NCI-H2171 treated with DMSO at 0.1 percent for 48 hours (cell line): ENCODE data around the gene CIC.
"Not testable (repeated sequence)": the region's sequence is repeated elsewhere in the genome, so short reads cannot be mapped to it uniquely, and the experiment has no call there.

ENCODE experiments used
- DNase-seq: peaks from one replicate; lab custom pipeline; 2025; lab: John Stamatoyannopoulos, UW

The CIC gene

DNA sequence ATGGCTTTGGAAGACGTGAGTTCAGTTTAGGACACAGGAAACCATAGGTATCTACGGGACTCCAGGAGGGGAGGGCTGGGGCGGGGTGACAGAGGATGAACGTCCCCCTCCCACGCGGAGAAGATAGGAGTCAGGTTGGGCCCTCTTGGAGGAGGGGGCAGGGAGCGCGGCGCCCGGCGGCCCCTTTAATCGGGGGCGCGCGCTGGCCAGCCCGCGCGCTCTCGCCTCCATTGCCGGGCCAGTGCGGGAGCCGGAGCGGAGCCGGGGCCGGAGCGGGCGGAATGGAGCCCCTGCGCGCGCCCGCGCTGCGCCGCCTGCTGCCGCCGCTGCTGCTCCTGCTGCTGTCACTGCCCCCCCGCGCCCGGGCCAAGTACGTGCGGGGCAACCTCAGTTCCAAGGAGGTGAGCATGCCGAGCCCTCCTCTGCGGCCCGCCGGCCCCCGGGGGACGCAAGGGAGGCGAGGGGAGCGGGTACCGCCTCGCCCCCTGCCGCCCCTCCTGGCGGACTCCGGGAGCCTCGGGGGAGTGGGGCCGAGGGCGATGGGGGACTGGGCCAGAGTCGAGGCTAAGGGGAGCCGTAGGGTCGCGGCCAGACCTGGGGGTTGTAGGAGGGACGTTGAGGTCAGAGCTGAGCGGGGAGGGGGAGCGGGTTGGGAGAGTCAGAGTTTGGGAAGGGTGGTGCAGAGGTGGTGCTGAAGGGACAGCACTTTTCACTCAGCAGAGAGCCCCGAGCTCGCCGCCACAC lies 44.2 kb downstream of the CIC start, which contains the start of gene TMEM145:
TSS of gene TMEM145 (plus strand) at position 214 of the 744 bp plus-strand sequence. CDS start at position 282, 68 bp downstream.
- peak; percentile 62 for DNase-seq

DNA sequence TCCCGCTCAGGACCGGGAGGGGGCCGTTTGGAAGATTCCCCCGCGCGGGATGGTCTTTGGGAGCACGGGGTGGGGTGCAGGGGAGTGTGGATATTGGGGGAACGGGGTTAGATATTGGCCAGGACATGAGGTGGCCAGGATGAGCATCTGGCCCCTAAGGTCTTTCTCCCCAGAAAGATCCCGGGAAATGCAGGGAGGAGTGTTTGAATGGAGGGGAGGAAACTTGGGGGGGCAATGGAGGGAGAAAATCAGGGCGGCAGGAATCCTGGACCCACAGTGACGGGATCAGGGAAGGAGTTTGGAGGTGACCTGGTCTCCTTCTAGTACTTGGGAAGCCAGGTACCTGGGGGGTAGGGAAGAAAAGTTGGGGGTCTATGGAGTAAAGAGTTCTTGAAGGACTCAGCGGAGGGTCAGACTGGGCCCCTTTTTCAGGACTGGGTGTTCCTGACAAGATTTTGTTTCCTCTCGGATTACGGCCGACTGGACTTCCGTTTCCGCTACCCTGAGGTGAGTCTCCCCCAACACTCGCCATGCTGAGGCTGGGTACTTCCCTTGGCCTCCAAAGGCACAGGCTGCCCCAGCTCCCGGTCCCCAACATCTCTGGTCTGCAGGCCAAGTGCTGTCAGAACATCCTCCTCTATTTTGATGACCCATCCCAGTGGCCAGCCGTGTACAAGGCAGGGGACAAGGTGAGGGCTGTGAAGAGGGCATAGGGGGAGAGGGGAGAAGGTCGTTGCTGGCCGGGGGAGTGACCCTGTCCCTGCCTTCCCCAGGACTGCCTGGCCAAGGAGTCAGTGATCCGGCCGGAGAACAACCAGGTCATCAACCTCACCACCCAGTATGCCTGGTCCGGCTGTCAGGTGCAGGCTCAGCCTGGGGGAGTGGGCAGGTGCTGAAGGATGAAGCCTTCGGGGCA lies 45.0 kb downstream of the CIC start:
- no peak for DNase-seq

DNA sequence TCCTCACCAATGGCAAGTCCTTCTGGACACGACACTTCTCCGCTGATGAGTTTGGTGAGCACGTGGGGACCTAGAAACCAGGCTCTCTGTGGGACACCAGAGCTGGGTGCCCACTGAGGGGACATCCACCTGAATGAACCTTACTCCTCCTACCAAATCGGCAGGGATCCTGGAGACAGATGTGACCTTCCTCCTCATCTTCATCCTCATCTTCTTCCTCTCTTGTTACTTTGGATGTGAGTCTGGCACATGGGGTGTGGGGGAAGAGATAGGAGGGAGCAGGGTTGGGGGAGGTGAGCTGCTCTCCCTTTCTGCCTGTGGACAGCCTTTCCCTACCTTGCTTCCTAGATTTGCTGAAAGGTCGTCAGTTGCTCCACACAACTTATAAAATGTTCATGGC lies 46.0 kb downstream of the CIC start:
- no peak for DNase-seq

DNA sequence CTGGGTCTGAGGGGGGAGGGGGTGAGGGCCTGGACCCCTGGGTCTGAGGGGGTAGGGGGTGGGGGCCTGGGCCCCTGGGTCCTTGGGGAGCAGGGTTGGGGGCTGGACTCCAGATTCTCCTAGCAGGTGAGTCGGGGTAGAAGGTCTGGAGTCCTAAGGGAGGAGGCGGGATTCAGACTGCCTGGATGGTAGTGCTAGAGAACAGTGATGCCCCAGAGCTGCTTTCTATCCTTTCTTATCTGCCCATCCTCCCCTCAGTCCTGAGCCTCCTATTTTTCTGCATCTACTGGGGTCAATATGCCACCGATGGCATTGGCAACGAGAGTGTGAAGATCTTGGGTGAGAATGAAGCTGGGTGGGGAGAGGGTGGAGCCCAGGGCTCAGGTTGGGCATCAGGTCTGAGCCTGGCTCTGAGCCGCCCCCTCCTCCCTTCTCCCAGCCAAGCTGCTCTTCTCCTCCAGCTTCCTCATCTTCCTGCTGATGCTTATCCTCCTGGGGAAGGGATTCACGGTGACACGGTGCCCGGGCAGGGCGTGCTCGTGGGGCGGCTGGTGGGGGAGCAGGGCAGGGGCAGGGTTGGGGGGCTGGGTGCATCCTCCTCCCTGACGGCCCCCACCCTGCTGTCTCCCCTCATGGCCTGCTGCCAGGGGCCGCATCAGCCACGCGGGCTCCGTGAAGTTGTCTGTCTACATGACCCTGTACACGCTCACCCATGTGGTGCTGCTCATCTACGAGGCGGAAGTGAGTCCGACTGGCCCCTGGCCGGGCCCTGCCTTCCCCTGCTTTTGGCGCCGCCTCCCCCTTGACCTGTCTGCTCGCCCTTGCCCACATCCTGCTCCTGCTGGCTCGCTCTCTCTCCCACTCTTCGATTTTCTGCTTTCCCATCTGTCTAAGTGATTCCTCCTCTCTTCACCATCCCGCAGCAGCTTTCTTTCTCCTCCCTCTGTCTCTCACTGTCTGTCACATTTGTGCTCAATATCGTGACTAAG lies 47.5 kb downstream of the CIC start:
- peak; percentile 29 for DNase-seq

DNA sequence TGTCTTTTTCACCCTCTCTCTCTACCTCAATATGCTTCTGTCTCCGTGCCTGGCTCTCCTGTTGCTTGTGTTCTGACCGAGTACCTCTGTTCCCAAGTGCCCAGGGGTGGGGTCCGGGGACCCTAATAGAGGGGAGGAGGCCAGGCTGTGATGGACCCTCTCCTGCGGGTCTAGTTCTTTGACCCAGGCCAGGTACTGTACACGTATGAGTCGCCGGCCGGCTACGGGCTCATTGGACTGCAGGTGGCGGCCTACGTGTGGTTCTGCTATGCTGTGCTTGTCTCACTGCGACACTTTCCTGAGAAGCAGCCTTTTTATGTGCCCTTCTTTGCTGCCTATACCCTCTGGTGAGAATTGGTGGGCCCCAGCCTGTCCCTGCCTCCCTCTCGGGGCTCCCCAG lies 48.5 kb downstream of the CIC start:
- DNase-seq, result no peak

DNA sequence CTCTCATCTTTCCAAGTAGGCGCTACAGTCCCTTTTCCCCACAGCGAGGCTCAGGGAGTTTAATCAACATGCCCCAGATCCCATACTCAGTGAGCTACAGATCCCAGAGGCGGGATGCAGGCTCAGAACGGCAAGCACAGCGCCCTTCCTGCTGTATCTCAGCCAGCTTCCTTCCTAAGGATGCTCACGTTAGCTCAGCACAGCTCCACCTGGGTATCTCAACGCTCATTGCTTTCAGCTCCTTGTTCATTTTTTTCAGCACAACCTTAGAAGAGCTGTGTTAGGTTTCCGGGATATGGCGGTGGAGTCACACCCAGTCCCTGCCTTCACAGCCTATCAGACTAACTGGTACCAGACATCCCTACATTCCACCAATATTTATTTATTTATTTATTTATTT lies 53.3 kb downstream of the CIC start:
- no peak for DNase-seq

DNA sequence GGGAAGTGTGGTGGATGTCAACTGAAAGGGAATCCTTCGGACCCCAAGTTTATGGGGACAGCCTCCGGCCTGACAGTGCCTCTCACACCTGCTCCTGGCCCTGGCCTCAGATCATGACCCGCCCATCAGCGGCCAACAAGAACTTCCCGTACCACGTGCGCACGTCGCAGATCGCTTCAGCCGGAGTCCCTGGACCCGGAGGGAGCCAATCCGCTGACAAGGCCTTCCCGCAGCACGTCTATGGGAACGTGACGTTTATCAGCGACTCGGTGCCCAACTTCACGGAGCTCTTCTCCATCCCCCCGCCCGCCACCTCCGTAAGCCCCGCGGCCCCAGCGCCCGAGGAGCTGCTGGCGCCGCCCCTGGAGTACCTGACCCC lies 54.4 kb downstream of the CIC start:
- no peak for DNase-seq

DNA sequence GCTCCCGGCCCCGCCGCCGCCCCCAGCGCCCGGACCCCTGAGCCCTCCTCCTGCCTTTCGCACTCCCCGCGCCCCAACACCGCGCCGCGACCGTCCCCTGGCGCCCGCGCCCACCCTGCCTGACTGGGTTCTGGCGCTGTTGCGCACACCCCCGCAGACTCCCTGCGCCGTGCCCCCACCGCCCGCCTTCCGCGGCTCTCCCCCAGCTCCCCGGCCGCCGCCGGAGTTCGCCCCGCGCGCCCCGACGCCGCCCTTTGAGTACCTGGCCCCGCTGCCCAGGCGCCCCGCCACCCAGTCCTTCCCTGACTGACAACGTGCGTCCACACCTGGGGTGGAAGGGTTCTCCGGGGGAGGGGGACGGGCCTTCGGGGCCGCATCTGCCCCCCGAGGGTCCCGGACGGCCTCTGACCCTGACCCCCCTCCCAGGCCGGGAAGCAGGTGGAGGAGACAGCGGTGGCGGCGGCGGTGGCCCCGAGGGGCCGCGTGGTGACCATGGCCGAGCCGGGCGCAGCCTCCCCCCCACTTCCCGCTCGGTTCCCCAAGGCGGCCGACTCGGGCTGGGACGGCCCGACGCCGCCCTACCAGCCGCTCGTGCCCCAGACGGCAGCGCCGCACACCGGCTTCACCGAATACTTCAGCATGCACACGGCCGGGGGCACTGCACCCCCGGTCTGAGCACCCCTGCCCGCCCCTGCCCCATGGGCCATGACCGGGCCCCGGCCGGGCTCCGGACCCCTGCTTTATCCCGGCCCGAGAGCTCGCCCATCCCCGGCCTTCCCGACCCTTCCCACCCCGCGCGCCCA lies 55.0 kb downstream of the CIC start:
- no peak for DNase-seq

DNA sequence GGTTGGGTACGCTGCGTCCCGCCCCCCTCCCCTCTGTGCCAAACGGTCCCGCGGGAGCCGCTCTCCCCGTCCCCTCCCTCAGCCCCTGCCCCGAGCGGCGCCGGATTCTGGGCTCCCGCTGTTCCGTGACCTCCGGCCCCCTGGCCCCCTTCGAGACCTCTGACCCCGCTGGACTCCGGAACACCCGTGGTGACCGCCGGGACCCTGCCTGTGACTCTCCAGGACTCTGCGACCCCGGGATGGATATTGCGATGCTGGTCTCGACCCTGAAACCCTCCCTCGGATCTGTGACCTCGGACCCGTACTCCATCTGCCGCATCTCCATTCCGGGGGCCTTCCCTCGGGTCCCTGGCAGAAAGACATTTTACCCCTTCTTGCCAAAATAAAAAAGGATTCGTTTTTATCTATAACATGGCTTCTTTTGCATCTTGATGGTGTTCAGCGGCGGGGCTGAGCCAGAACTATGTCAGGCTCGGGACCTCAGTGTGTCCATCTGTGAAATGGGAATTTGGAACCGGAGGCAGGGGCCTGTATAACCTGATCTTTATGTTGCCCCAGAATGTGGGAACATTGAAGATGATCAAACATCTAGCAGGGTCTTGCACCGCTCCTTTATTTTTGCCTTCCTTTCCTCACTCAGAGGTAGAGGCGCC lies 55.7 kb downstream of the CIC start:
- no peak for DNase-seq

DNA sequence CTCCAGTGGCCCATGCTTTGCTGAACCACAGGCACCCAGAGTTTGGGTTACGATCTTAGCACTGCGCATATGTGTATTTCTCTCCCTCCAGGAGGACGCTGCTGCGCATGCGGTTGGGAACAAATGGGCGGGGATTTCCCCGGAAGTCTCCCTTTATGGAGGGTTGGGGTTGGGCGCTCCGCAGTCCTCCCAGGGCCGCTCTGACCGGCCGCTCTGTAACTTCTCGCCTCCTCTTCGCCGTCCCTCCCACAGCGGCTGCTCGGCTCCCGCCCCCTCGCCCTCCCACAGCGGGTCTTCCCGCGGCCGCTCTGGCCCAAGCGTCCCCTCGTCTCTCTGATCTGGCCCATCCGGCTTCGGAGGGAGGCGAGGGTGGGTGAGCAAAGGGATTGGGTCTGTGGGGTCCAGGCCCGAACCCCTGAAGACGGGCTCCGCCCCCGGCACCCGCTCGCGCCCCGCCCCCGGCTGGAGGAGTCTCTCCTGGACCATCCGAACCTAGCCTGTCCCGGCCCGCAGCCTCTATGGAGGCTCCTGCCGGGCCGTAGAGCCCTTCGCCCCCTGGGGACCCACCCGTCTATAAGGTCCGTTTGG lies 56.4 kb downstream of the CIC start, which contains the start of gene MEGF8:
TSS of gene MEGF8 (plus strand) at position 328 of the 588 bp plus-strand sequence. CDS start 609 bp downstream, outside the sequence.
- peak; percentile 100 for DNase-seq

DNA sequence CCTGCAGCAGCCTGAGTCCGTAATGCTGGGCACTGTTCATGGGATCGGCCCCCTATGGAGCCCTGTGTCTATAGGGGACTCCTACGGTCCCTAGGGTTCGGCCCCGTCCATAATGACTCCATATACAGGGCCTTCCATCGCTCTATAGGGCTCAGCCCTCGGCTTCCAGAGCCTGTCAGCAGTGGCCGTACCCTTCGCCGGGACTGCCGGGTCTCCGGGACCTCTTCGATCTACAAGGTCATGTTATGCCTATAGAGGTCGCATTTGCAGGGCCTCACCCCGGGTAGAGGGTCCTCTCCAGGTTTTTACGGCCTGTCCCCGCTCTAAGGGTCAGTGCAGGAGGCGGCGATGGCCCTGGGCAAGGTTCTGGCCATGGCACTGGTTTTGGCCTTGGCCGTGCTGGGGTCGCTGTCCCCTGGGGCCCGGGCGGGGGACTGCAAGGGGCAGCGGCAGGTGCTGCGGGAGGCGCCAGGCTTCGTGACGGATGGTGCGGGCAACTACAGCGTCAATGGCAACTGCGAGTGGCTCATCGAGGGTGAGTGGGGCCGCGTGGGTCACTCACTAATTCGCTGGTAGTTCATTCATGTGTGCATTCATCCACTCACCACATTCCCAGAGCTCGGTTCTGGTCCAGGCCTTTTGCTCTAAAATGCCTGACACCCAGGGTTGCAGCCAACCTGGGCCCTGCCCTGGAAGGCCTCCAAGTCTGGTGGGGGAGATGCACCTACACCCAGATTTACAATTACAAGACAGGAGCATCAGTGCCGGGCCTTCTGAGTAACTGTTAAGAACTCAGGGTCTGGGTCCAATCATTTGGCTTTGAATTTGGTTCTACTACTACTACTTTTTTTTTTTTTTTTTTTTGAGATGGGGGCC lies 57.1 kb downstream of the CIC start:
- DNase-seq, result peak; percentile 30

DNA sequence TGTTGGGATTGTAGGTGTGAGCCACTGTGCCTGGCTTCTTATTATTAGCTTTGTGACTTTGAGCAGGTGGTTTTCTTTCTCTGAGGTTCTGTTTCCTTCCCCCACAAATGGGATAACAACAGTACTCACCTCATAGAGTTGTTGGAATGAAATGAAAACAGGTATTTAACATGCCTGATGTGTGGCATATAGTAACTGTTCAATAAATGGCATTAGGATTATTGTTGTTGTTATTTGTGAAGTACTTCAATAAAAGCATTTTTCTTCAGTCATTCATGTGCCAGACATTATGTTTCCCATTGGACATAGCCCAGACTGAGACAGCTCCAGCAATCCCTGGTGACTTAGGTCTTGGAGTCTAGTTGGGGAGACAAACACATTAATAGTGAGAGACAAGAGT lies 57.9 kb downstream of the CIC start:
- no peak for DNase-seq

DNA sequence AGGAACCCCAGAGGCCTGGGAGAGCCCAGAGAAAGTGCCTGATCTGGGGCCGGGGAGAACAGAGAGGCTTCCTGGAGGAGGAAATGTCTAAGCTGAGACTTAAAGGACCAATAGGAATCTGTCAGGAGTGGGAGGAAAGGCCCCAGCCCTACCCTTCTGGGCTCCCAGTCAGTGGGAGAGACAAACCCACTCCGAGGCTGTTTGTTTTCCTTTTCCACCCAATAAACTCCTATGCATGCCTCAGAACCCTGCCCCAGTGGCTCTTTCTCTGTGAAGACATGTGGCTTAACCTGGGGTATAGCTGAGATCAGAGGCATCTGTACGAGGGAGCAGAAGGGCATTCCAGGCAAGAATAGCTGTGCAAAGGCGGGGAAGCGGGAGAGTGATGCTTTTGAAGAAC lies 58.3 kb downstream of the CIC start:
- no peak for DNase-seq

DNA sequence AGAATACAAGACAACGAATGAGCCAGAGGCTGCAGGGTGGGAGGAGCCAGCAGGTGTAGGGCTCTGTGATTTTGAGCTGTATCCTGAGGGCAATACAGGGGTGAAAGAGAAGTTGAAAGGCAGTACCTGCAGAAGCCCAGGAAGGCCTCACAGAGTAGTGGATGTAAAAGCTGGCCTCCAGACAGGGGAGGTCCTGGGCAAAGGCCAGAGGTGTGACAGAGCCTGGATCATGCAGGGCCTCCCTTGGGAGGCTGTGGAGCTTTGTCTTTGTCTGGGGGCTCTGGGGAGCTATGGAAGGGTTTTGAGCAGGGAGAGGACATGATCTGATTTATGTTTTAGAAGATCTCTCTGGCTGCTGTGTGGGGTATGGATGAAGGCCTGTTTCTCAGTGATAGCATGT lies 59.1 kb downstream of the CIC start:
- no peak for DNase-seq

DNA sequence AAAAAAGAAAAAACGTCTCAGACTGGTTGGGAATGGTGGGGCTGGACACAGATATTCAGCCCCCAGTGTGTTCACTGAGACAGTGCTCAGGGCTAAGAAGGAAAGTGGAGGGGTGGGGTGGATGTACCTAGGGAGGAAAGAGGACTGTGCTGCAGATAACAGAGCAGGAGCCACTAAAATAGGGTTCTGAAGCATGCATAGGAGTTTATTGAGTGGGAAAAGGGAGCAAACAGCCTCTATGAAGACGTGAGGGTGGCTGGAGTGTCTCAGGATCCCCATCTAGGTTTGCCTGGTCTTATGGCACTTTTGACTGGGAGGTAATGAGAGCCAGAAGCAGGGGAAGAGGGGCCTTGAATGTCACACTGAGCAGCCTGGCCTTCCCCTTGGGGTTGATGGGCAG lies 59.8 kb downstream of the CIC start:
- DNase-seq, result no peak

DNA sequence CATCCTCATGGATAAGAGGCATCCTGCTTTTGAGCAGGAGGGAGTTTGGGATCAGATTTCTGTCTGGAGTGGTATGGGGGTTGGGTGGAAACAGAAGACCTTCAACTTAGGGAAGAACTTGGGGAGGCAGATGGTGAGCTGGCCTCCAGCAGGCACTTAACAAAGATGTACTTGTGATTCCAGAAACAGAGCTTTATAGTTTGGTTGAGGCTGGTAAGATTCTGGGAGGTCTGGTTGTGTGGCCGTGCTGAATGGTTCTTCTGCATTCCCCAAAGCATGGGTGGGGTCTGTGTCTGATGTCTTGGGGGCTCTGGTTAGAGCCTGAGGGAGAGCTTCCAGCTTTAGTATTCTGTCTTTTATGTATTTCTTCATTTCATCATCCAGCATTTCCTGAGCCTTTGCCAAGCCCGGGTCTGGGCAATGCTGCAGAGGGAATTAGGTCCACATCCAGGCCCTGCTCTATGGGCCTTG lies 61.2 kb downstream of the CIC start:
- peak; percentile 92 for DNase-seq

DNA sequence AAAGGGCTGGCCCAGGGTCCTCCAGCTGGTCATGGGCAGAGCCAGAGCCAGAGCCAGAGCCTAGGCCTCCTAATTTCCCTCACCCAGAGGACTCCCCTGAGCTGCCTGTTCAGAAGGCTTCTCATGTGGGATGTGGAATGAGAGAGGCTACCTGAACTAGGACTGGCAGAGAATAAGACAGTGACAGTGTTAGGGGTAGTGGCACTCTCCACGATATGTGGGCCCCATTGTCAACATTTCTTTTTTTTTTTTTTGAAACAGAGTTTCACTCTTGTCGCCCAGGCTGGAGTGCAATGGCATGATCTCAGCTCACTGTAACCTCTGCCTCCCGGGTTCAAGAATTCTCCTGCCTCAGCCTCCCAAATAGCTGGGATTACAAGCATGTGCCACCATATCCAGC lies 62.3 kb downstream of the CIC start:
- DNase-seq, result not testable (repeated sequence)

DNA sequence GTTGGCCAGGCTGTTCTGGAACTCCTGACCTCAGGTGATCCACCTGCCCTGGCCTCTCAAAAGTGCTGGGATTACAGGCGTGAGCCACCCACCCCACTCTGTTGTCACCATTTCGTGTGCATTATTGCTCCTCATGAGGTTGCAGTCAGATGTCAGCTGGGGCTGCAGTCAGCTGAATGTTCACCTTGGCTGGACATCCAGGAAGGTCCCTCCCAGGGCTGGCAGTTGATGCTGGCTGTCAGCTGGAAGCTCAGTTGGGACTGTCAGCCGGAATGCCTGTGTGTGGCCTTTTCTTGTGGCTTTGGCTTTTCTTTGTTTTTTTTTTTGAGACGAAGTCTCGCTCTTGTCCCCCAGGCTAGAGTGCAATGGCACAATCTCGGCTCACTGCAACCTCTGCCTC lies 63.0 kb downstream of the CIC start:
- no peak for DNase-seq

DNA sequence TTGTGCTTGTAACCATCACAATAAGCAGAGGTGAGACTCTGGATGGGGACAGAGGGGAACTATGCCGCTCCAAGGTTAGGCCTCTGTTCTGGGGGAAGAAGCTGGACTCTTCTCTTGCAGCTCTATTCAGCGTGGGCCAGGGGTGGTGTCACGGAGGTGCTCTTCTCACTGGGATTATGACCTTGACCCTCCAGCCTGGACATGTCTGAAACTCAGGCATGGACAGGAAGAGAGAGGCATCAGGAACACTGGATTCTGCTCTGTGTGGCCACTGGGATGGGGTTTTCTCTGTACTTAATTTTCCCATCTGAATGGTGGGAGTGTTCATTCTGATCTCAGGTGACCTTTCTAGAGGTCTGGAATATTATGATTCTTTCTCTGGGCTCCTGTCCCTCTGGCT lies 64.0 kb downstream of the CIC start:
- DNase-seq, result no peak
